Activated T-cell treated with anti-CD3 and anti-CD28 coated beads for 24 hours (primary cell): ENCODE results near the gene ADAMTSL3.

Experiments used
- DNase-seq: peaks from one replicate; pipeline ENCODE4 v3.0.0-alpha.2; 2020; ENCODE audit warnings: low read depth

Gene ADAMTSL3

DNA sequence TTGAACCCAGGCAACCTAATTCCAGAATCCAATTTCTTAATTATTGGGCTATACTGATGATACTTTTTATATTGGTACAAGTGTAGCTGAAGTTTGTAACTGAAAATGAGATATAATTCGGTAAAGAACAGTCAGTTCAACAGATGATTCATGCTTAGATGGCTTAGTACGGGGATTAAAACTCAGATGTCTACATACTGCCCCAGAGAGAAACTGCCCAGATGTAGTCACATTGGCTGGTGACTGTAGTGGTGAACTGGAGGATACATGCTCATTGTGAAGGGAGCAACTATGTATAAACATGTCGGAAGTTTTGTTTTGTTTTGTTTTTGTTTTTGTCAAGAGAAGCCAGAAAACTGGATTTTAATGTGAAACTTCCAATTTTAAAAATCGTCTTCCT is 179.6 kb downstream of the ADAMTSL3 start:
- DNase-seq: no peak

DNA sequence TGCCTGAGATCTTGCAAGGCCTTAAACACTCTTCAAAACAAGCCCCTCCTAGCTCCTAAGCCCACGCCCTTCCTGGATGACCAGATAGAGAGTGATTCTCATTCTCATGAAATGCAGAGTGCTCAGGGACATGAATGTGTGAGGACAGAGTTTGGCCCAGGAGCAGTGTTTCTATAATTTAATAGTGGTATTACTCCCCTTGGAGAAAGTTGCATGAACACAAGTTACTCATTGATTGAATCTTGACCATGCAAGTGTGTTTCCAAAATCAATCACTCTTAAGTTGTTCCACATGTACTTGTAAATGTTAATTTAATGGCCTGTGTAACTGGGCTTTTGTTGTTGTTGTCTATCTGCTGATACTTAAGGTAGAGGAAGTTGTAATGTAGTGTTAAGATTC is 181.6 kb downstream of the ADAMTSL3 start:
- no peak for DNase-seq

DNA sequence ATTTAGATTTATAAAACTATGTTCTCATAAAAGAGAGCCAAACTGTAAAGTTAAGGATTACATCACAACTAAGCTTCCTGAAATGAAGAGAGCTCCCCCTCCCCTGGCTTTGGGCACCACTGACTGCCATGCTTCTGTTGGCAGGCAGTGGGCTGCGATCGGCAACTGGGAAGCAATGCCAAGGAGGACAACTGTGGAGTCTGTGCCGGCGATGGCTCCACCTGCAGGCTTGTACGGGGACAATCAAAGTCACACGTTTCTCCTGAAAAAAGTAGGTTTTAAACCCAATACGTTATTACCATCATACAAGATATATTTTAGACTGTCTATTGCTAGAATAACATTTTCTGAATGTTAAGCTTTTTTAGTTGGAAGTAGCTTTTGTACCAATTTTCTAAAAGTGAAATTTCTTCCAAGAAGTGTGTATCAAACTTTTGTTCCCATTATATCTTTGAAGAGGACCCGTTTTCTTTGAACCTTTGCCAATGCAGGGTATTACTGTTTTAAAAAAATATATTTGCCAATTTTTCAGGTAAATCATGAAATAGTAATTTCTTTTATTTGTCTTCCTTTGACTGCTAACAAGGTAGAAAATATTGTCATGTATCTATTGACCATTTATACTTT is 184.1 kb downstream of the ADAMTSL3 start:
- no peak for DNase-seq

DNA sequence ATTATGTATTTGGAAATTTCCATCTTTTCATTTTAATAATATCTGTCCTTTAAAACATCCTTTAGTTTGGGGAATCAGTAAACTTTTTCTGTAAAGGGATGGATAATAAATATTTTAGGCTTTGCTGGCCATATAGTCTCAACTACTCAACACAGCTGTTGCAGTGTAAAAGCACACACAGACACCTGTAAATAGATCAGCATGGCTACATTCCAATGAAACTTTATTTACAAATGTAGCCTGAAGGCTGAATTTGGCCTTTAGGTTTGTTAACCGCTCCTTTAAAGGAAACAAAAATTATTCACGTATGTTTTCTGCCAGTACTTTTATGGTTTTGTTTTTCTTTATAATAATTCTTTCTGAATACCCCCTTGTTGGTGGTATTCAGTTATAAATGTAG is 184.8 kb downstream of the ADAMTSL3 start:
- DNase-seq: no peak

DNA sequence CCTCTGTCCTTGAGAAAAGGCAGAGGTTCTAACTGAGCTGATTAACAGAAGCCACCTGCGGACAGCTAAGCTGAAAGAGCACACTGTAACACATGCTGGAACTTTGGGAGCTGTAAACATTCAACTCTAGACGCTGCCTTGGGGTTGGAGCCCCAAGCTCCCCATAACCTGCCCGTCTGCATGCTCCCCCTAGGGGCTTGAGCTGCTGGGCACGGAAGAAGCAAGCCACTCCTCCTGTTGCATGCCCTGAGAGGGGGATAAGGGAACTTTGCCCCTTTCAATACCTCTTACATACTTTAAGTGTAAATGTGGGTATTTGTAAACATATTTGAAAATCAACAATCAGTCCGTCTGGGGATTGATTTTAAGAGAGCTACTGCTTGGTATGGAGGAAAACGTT is 188.4 kb downstream of the ADAMTSL3 start:
- no peak for DNase-seq

DNA sequence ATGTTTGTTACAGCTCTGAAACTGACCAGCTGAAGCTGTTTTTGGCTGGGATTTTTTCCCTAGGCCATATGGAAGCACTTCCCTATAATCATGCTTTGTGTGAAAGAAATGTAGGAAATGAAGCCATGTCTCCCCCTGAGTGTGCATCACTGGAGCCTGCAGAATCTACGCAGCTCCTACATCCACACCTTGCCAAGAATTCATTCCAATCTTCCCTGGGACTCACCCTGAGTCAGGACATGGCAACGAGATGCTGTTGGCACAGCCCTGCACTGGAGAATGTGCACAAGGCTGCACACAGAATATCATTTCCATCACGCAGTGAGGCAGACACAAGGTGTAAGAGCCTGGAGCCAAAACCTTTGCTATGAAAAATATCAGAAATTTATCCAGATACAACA is 189.5 kb downstream of the ADAMTSL3 start:
- no peak for DNase-seq

DNA sequence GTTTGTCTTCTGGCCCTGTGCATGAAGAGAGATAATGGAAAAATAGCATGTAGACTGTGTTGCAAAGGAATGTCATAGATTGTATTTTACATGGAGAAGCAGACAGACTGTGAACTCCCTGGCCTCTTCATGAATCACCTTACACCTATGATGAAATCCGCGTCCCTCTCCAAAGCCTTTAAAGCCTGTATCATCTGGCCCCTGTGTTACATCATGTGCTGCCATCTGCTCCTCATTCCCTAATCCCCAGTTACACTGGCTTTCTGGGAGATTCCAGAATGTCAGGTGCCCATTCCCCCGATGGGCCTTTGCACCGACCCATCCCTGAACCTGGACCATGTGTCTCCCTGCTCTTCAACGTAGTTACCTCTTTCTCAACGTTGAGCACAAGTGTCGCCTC is 190.8 kb downstream of the ADAMTSL3 start:
- no peak for DNase-seq

DNA sequence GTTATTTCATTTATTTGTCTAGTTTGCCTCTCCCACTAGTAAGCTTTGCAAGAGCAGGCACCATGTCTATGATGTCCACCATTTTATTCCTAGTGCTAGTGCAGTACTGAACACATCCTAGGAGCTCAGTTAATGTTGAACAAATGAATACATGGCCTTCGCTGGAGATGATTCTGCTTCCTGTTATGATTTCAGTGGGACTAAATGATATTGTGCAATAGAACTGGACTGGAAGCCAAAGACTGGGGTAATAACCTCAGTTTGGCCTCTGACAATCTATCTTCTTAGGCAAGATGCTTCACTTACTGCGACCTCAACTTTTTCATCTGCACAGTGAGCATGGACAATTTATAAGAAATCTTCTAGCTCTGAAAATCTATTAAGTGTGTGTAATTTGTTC is 191.3 kb downstream of the ADAMTSL3 start:
- DNase-seq: no peak

DNA sequence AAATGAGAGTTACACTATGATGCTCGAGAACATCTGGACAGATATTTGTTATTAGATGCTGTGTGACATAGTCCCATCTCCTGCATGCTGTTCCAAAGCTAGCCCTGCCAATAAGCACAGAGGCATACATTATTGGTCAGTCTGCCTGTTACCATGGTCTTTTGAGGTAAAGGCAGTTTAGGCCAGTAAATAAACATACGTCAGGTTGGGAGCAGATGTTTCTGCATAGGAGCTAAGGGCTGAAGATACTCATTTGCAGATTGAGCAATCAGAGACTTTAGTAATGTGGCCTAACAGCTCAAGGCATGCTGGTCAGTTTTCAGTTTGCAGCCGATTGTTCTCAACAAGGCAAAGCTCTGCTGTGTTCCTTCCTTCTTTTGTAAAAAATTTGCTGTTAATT is 192.9 kb downstream of the ADAMTSL3 start:
- DNase-seq: no peak

DNA sequence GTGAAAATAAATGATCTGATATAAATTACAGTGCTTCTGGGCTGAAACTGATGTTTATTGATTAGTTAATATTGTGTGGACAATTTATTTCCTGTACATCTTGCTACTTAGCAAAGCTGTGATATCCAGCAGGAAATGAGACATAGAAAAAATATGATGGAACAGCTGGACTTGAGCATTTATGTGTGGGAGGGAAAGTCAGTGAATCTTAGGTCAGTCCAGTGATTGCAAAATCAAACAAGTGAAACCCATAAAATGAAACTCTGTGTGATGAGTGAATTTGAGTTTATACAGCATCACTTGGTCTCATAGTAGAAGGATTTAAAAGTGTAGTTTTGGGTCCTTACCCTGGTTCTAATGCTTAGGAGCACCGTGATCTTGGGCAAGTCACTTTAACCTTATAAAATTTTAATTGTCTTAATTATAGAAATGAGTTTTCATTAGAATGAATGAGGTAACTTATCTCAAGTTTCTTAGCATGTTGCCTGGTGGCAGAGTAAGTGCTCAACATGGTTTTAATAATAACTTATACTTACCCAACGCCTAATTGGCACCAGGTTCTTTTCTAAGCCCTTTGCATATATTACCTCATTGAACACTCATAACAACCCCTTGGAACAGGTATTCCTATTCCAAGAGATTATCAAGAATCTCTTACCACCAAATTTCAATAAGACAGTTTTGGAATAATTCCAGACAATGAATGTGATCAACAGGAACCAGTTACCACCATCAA is 194.6 kb downstream of the ADAMTSL3 start:
- no peak for DNase-seq

DNA sequence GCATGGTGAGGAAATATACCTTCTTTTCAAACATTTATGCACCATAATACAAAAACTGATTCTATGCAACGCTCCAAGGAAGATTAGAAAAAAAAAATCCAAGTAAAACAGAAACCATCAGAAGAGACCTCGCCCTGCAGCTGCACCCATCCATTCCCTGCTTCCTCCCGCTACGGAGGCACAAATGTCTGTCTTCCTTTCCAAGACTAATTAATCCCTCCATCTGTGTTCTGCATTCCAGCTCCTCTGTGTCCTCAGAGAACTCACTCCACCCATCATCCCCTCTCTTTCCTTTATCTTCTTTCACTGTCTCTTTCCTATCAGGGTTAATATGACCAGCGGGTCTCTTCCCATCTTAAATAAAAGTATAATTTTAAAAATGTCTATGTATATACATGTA is 196.1 kb downstream of the ADAMTSL3 start:
- no peak for DNase-seq

DNA sequence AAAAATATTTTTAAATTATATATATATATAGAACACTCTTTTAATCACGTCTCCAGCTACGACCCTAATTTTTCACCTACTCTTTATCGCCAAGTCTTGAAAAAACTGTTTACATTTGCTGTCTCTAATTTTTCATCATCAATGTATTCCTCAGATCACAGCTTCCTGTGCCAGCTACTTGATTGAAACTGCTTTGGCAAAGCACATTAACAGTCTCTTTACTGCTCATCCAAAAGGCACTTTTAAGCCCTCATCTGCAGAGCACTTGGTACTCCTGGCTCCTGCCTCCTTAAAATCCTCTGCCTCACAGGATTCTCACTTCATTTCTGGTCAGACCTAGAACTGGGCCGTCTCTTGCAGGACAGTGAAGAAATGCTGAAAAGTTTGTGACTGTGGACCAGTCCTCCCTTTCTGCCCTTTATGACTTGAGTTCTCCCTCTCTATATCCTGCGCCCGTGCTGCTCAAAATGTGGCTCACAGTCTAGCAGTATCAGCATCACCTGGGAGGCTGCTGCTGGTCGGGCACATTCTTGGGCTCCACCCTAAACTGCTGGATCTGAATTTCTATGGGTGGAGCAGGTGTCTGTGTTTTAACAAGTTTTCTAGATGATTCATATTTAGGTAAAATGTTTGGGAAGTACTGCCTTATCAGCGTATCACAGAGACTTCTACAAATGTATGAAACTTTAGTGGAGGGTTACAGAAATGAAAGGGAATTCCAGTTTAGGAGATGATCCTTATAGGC is 196.8 kb downstream of the ADAMTSL3 start:
- DNase-seq: no peak

DNA sequence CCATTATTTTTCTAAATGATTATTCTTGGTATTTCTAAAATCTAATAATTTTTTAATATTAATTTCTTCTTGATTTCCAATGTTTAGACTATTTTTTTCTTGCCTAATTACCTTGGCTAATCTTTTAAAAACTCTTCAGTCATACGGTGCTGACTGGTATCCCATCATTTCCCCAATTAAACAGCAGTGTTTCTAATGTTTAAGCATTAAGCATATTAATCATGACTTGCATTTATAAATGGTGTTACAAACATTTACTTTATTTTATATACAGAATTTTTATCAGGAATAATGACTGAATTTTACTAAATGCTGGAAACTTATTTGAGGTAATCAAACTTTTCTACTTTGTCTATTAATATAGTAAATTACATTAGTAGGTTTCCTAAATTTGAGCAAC is 199.3 kb downstream of the ADAMTSL3 start:
- DNase-seq: no peak

DNA sequence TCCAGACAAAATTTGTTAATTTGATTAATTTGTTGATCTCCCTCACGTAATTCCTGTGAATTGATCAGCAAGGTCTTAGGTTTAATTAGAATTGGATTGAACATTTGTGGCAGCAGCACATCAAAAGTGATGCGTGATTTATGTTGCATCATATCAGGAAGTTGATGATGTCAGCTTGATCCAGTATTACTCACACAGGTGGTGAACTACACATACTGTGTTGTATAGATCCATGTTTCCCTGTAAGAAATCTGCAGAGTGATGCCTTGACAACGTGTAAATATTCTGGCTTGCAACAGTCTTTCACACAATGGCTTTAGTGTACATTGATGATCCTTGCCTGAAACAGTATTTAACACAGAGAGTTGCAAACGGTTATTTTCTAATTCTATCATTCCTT is 200.4 kb downstream of the ADAMTSL3 start:
- no peak for DNase-seq

DNA sequence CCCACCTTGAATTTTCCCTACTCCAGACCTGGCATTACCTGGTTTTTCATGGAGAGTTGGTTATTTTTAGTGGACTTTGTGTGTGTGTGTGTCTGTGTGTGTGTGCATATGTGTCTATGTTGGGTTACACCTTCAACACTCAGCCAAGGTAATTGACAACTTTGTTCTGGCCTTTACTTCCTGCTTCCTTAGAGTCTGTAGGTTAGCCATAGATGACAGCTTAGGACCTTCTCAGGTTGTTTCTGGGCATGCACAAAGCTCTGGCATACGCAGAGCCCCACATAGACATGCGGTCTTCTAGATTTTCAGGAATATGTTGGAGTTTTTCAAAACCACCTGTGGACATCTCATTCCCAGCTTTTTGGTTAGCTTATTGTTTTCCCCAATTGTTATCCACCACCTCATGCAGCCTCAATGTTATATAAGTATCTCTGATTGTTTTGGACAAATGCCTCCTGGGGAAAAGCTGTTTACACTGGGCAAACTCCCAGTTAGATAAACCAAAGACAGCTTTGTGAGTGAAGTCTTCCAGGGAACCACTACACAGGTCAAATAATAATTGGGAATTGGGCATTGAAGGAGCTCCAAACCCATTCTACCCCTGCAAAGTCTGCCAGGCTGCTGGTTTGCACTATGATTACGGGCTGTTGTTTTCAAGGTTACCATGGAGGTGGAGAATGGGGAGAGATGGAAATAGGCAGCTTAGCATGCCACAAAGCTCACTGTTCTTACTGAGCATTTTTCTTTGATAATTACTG is 201.2 kb downstream of the ADAMTSL3 start:
- no peak for DNase-seq

DNA sequence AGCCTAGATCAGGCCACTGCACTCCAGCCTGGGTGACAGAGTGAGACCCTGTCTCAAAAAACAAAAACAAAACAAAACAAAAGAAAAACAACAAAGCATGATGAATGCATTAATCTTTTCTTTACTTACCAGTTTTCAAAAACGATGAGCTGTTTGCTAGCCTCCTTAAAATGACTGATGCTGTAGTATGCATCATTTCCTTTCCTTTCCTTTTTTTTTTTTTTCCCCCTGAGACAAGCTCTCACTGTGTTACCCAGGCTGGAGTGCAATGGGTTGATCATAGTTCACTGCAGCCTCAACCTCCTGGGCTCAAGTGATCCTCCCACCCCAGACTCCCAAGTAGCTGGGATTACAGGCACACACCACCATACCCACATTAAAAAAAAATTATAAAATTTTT is 202.0 kb downstream of the ADAMTSL3 start:
- no peak for DNase-seq

DNA sequence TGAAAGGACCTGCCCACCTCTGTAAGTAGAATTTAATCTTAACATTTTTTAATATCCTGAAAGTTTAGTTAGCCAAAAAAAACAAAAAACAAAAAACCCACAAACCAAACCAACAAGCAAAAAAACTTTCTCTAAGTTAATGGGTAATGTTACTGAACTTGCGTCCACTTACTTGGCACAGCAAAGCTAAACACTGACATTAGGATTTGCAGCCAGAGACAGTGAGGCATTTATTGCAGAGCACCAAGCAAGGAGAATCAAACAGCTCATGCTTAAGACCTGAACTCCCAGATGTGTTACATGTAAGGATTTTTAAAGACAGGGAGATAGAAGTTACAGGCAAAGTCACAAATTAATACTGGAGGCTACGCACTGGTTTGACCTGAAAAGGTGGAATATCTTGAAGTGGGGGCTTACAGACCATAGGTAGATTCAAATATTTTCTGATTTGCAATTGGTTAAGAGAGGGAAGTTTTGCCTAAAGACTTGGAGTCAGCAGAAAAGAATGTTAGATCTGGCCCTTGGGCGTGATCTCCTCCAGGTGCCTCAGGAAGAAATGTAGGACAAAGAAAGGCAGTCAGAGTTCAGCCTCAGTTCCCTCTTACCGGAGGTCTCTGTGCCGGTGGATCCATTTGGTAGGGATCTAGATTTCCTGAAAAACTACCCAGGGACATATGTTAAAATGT is 205.0 kb downstream of the ADAMTSL3 start:
- no peak for DNase-seq

DNA sequence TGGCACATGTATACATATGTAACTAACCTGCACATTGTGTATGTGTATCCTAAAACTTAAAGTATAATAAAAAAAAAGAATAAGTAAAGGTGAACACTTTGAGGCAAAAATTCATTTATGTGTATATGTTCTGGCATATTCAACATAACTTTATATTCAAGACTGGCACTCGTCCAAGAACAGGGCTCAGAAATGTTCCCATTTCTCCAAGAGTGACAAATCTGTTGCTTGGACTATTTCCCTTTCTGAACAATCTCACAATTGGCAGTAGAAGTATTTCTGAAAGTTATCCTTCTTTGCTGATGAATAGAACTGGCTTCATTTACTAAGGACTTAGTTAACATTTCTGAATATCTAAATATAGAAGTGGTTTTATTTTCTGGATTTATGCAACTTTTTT is 212.8 kb downstream of the ADAMTSL3 start:
- no peak for DNase-seq

DNA sequence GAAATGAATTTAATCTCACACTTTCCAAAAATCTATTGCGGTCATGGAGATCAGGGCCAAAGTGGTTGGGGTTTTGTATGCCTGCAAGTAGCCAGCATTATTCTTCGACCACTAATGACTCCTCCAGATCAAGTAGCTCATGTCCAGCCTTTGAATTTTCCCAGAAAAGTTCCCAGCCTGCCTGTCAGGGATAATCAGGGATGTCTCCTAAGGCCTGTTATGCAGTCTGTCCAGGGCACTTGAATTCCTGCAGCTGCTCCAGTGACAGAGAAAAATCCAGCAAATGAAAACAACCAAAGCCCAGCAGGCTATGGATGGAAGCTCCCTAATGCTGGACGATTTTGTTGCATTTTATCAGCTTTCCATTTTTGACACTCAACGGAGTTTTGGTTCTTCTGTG is 215.4 kb downstream of the ADAMTSL3 start:
- no peak for DNase-seq

DNA sequence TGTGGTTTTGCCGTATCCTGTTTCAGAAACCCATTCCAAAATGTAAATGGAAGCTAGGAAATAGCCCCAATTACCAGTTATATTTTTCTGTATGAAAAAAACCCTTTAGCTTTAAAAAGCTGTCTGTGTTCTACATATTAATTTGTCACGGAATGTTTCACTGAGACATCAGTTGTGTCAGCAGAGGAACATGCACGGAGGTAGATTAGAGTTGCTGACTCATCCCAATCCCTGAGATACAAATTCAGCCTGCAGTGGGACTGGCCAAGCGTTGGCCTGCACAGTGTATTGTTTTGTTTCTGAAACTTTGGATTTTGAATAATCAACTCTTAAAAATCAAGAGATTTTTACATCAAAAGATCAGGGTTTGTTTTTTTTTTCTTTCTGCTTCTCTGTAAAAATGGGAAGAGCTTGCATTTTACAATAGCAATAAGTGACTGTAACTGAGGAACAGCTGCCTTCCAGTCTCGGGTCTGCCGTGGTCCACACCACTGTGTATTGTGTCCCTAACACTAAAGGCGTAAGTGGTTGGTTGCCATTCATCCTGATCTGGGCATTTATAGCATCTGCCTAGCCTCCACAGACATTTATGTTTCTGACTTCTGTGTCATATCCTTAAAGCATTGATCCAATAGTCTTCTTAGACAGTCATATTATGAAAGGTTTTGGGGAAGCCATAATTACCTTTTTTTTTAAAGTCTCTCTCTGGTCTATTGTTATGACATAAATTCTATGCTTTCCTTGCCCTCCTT is 218.1 kb downstream of the ADAMTSL3 start:
- no peak for DNase-seq

DNA sequence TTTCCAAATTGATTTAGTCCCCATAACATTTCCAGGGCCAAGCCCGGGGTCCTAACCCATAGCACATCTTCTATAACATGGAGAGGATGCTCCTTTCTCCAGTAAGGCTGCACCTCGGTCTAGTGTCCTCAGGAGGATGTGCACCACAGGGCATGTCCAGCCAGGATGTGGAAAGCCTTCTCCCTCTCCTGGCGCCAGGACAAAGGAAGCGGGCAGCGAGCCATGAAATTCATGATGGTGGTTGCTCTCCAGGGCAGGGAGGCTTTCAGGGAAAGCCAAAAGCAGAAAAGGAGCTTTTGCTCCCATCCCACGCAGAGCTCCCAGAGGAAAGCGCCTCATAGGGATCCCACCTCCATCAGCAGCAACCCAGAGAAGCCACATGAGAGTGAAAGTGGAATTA is 220.0 kb downstream of the ADAMTSL3 start:
- no peak for DNase-seq
